Activated naive CD4-positive, alpha-beta T cell treated with anti-CD3 and anti-CD28 coated beads for 36 hours (primary cell): ENCODE data around the gene FMC1. TPM values are rescaled to one million over a fixed set of nuclear protein-coding genes. Genes with fewer than 3 reads are reported as not detected.
"Not testable (repeated sequence)": the region's sequence is repeated elsewhere in the genome, so short reads cannot be mapped to it uniquely, and the experiment has no call there.

ENCODE experiments used
- CTCF ChIA-PET: fragments of 350-600 bp; sonication (Branson Sonifier 250); formaldehyde crosslinking; loops from one replicate; lab custom pipeline; 2021; ENCODE audit warnings: antibody characterized with exemption; lab: Charles Lee
- DNase-seq: peaks from one replicate; pipeline ENCODE4 v3.0.0-alpha.2; 2020
- H3K27ac Mint-ChIP-seq: one replicate; pipeline ENCODE4 v1.8.0; 2021; ENCODE audit warnings: mild to moderate bottlenecking, mixed read lengths
- H3K27me3 Mint-ChIP-seq: one replicate; pipeline ENCODE4 v1.8.0; 2021; ENCODE audit warnings: low read depth, mixed read lengths
- H3K36me3 Mint-ChIP-seq: one replicate; pipeline ENCODE4 v1.8.0; 2021; ENCODE audit warnings: low read depth, mixed read lengths
- H3K4me1 Mint-ChIP-seq: one replicate; pipeline ENCODE4 v1.8.0; 2021; ENCODE audit warnings: low read depth, mixed read lengths
- H3K4me3 Mint-ChIP-seq: one replicate; pipeline ENCODE4 v1.8.0; 2021; ENCODE audit warnings: mild to moderate bottlenecking, moderate library complexity, mixed read lengths
- H3K9me3 Mint-ChIP-seq: one replicate; pipeline ENCODE4 v1.8.0; 2021; ENCODE audit warnings: mixed read lengths
- intact Hi-C: fragments of 100-400 bp; cut with micrococcal nuclease; formaldehyde crosslinking; loops from one replicate; pipeline ENCODE4 v1.15.1; 2023
- total RNA-seq, 2 experiments: library from RNA; stranded (reverse); gene quantifications; one replicate each; pipeline ENCODE4 v1.2.3, GENCODE V29; 2021

The FMC1 gene
- total RNA-seq, 2 experiments from 2014 or later: 7.1 to 10.6 TPM

- H3K9me3 Mint-ChIP-seq: no peaks in the 10 kb centered on the region
- H3K27me3 Mint-ChIP-seq: peaks cover 3% of the 10 kb centered on the region
- peaks cover 16% of the 10 kb centered on the region for H3K4me1 Mint-ChIP-seq
- intact Hi-C loops: no loop called here
- H3K4me3 Mint-ChIP-seq: no peak overlapping the region
- DNase-seq: no peak
- H3K36me3 Mint-ChIP-seq: peaks cover 12% of the 10 kb centered on the region
- H3K27ac Mint-ChIP-seq: no peak overlapping the region
- CTCF ChIA-PET: no interaction called here
Observed at GRCh38 chr7:139345042-139345441, 3.9 kb downstream of the FMC1 start.

GRCh38 chr7:139351027-139351426 is 9.9 kb downstream of the FMC1 start:
- H3K9me3 Mint-ChIP-seq: no peaks in the 10 kb centered on the region
- H3K4me3 Mint-ChIP-seq: no peak overlapping the region
- peaks cover 10% of the 10 kb centered on the region for H3K36me3 Mint-ChIP-seq
- no peaks in the 10 kb centered on the region for H3K4me1 Mint-ChIP-seq
- CTCF ChIA-PET: no interaction called here
- H3K27ac Mint-ChIP-seq: no peak overlapping the region
- intact Hi-C loops: no loop called here
- no peak for DNase-seq
- H3K27me3 Mint-ChIP-seq: no peaks in the 10 kb centered on the region

GRCh38 chr7:139354729-139355128 is 13.6 kb downstream of the FMC1 start:
- Mint-ChIP-seq H3K36me3 (peaks cover 12% of the 10 kb centered on the region), H3K27me3 (no peaks in the 10 kb centered on the region), H3K27ac (no peak overlapping the region), H3K4me1 (peaks cover 7% of the 10 kb centered on the region), H3K9me3 (no peaks in the 10 kb centered on the region), H3K4me3 (no peak overlapping the region)
- intact Hi-C loops: loop anchor here (5.0 kb wide), 2 partner anchors 467 to 873 kb away; no protein-coding TSS in a partner anchor
- DNase-seq: no peak
- CTCF ChIA-PET: no interaction called here

GRCh38 chr7:139355320-139355719 is 14.2 kb downstream of the FMC1 start:
- no peak overlapping the region for H3K4me3 Mint-ChIP-seq
- H3K9me3 Mint-ChIP-seq: no peaks in the 10 kb centered on the region
- H3K27ac Mint-ChIP-seq: no peak overlapping the region
- intact Hi-C loops: loop anchor here (5.0 kb wide), 2 partner anchors 468 to 872 kb away; no protein-coding TSS in a partner anchor
- CTCF ChIA-PET: no interaction called here
- no peak for DNase-seq
- H3K36me3 Mint-ChIP-seq: peaks cover 10% of the 10 kb centered on the region
- no peaks in the 10 kb centered on the region for H3K27me3 Mint-ChIP-seq
- H3K4me1 Mint-ChIP-seq: peaks cover 7% of the 10 kb centered on the region

- peaks cover 18% of the 10 kb centered on the region for H3K36me3 Mint-ChIP-seq
- H3K9me3 Mint-ChIP-seq, DNase-seq, H3K27me3 Mint-ChIP-seq, CTCF ChIA-PET: not testable (repeated sequence)
- peak overlapping the region; percentile 93 for H3K4me3 Mint-ChIP-seq
- peaks cover 22% of the 10 kb centered on the region for H3K4me1 Mint-ChIP-seq
- intact Hi-C loops: loop anchor here (5.0 kb wide), 2 partner anchors 471 to 869 kb away; no protein-coding TSS in a partner anchor
- H3K27ac Mint-ChIP-seq: peak overlapping the region; percentile 98
Observed at GRCh38 chr7:139357729-139358506, 16.8 kb downstream of the FMC1 start.

GRCh38 chr7:139358541-139359365 is 17.6 kb downstream of the FMC1 start:
- Mint-ChIP-seq H3K36me3 (peaks cover 21% of the 10 kb centered on the region), H3K9me3 (no peaks in the 10 kb centered on the region), H3K27me3 (no peaks in the 10 kb centered on the region), H3K27ac (peak overlapping the region; percentile 98), H3K4me1 (peaks cover 27% of the 10 kb centered on the region), H3K4me3 (peak overlapping the region; percentile 93)
- peak; percentile 69 for DNase-seq
- intact Hi-C loops: loop anchor here (1.0 to 5.0 kb wide), 4 partner anchors 18 to 869 kb away; partner anchors contain the start of gene ZC3HAV1
- CTCF ChIA-PET: no interaction called here

- Mint-ChIP-seq H3K27ac (peak within 1 kb of the TSS; percentile 98), H3K4me3 (peak within 1 kb of the TSS; percentile 93), H3K9me3 (no peaks in the 10 kb centered on the region), H3K27me3 (no peaks in the 10 kb centered on the region), H3K4me1 (peaks cover 33% of the 10 kb centered on the region), H3K36me3 (peaks cover 23% of the 10 kb centered on the region)
- CTCF ChIA-PET: no interaction called here
- DNase-seq: peak; percentile 100
- intact Hi-C loops: loop anchor here (1.0 to 5.0 kb wide), 9 partner anchors 9 to 899 kb away; partner anchors contain the start of genes TRIM24, UBN2, ZC3HAV1 and ZC3HAV1L
Observed at GRCh38 chr7:139359366-139360209, 18.5 kb downstream of the FMC1 start, which contains the start of gene LUC7L2. Gene LUC7L2 (plus strand): TSS chr7:139359894. CDS start chr7:139360262, 368 bp downstream.

- peak; percentile 99 for DNase-seq
- H3K36me3 Mint-ChIP-seq: peaks cover 27% of the 10 kb centered on the region
- H3K4me3 Mint-ChIP-seq: peak overlapping the region; percentile 93
- H3K27me3 Mint-ChIP-seq: no peaks in the 10 kb centered on the region
- H3K9me3 Mint-ChIP-seq: no peaks in the 10 kb centered on the region
- peak overlapping the region; percentile 98 for H3K27ac Mint-ChIP-seq
- intact Hi-C loops: loop anchor here (1.0 to 5.0 kb wide), 5 partner anchors 8 to 900 kb away; partner anchors contain the start of genes TRIM24, UBN2 and ZC3HAV1L
- CTCF ChIA-PET: interaction anchor here (0.6 kb wide), 1 partner anchor 280 kb away, joined by 3 read pairs; no protein-coding TSS in a partner anchor
- peaks cover 40% of the 10 kb centered on the region for H3K4me1 Mint-ChIP-seq
Observed at GRCh38 chr7:139360210-139360947, 19.2 kb downstream of the FMC1 start.

GRCh38 chr7:139360948-139361307 is 19.8 kb downstream of the FMC1 start:
- Mint-ChIP-seq H3K9me3 (no peaks in the 10 kb centered on the region), H3K4me1 (peaks cover 45% of the 10 kb centered on the region), H3K4me3 (peak overlapping the region; percentile 93), H3K27ac (peak overlapping the region; percentile 98), H3K36me3 (peaks cover 31% of the 10 kb centered on the region), H3K27me3 (no peaks in the 10 kb centered on the region)
- CTCF ChIA-PET: interaction anchor here (0.6 kb wide), 1 partner anchor 281 kb away, joined by 3 read pairs; no protein-coding TSS in a partner anchor
- intact Hi-C loops: loop anchor here (1.0 to 5.0 kb wide), 5 partner anchors 7 to 901 kb away; partner anchors contain the start of genes TRIM24, UBN2 and ZC3HAV1L
- no peak for DNase-seq

- peak overlapping the region; percentile 93 for H3K4me3 Mint-ChIP-seq
- H3K27me3 Mint-ChIP-seq: no peaks in the 10 kb centered on the region
- CTCF ChIA-PET: no interaction called here
- DNase-seq: no peak
- peak overlapping the region; percentile 98 for H3K27ac Mint-ChIP-seq
- peaks cover 50% of the 10 kb centered on the region for H3K4me1 Mint-ChIP-seq
- no peaks in the 10 kb centered on the region for H3K9me3 Mint-ChIP-seq
- peaks cover 33% of the 10 kb centered on the region for H3K36me3 Mint-ChIP-seq
- intact Hi-C loops: loop anchor here (5.0 kb wide), 2 partner anchors 324 to 459 kb away; partner anchors contain the start of gene ZC3HAV1L
Observed at GRCh38 chr7:139361523-139361922, 20.4 kb downstream of the FMC1 start.

GRCh38 chr7:139362302-139362701 is 21.2 kb downstream of the FMC1 start:
- no peaks in the 10 kb centered on the region for H3K9me3 Mint-ChIP-seq
- H3K4me1 Mint-ChIP-seq: peaks cover 52% of the 10 kb centered on the region
- intact Hi-C loops: loop anchor here (5.0 kb wide), 2 partner anchors 325 to 460 kb away; partner anchors contain the start of gene ZC3HAV1L
- H3K27me3 Mint-ChIP-seq: no peaks in the 10 kb centered on the region
- CTCF ChIA-PET: no interaction called here
- no peak for DNase-seq
- no peak overlapping the region for H3K27ac Mint-ChIP-seq
- H3K36me3 Mint-ChIP-seq: peaks cover 34% of the 10 kb centered on the region
- no peak overlapping the region for H3K4me3 Mint-ChIP-seq
